Spleen (tissue), 11 donors: Measurements from ENCODE around the gene ASPDH. TPM values are rescaled to one million over a fixed set of nuclear protein-coding genes. Genes with fewer than 3 reads are reported as not detected.

Experiments used
- DNase-seq: peaks from one replicate; pipeline ENCODE4 v3.0.0-alpha.2; 2020
- H3K27ac ChIP-seq, 8 donors: fragments of 200-600 bp; sonication (generic) in 7 of 8; 1 replicate in 4 of 8; 2 replicates in 4 of 8; pipeline versions ENCODE4 v1.5.0 to v1.8.0; 2016 to 2021; ENCODE audit warnings: inconsistent platforms in 4 of 8, mild to moderate bottlenecking in 4 of 8, moderate library complexity in 1 of 8
- H3K27me3 ChIP-seq, 7 donors: fragments of 200-600 bp; sonication (generic) in 6 of 7; replicated peaks in 1 of 7; 1 replicate in 4 of 7; 2 replicates in 3 of 7; pipeline versions ENCODE4 v1.5.0 to v1.8.0; 2016 to 2021; ENCODE audit warnings: inconsistent platforms in 3 of 7, mild to moderate bottlenecking in 1 of 7
- H3K36me3 ChIP-seq, 6 donors: fragments of 200-600 bp; sonication (generic) in 5 of 6; 1 replicate in 4 of 6; 2 replicates in 2 of 6; pipeline versions ENCODE4 v1.5.0 to v1.8.0; 2016 to 2021; ENCODE audit warnings: inconsistent platforms in 2 of 6
- H3K4me1 ChIP-seq, 6 donors: fragments of 200-600 bp; sonication (generic) in 5 of 6; 1 replicate in 3 of 6; 2 replicates in 3 of 6; pipeline versions ENCODE4 v1.5.0 to v1.8.0; 2016 to 2021; ENCODE audit warnings: inconsistent platforms in 3 of 6
- H3K4me3 ChIP-seq, 8 donors: fragments of 200-600 bp; sonication (generic) in 7 of 8; 1 replicate in 4 of 8; 2 replicates in 4 of 8; pipeline versions ENCODE4 v1.5.0 to v1.8.0; 2016 to 2021; ENCODE audit warnings: inconsistent platforms in 4 of 8, mild to moderate bottlenecking in 4 of 8, moderate library complexity in 2 of 8
- H3K9me3 ChIP-seq, 8 donors: fragments of 200-600 bp; sonication (generic) in 7 of 8; 1 replicate in 4 of 8; 2 replicates in 4 of 8; pipeline versions ENCODE4 v1.5.0 to v1.8.0; 2016 to 2021; ENCODE audit warnings: inconsistent platforms in 4 of 8
- CTCF ChIP-seq, 11 experiments: fragments of 200-600 bp in 7 of 11; fragments of 450-650 bp in 4 of 11; sonication (generic) in 4 of 11; IDR thresholded peaks in 8 of 11; conservative IDR thresholded peaks in 3 of 11; 1 replicate in 7 of 11; 2 replicates in 4 of 11; pipeline versions ENCODE4 v1.4.0 to v1.8.0; 2016 to 2021; ENCODE audit warnings: antibody characterized with exemption in 11 of 11, inconsistent platforms in 4 of 11, mild to moderate bottlenecking in 1 of 11
- POLR2A ChIP-seq, 3 donors: fragments of 450-650 bp; IDR thresholded peaks; one replicate each; pipeline ENCODE4 v1.5.1; 2017; ENCODE audit warnings: antibody characterized with exemption in 3 of 3, mild to moderate bottlenecking in 1 of 3
- POLR2AphosphoS5 ChIP-seq, 3 donors: sonication (generic); formaldehyde crosslinking; IDR thresholded peaks; one replicate each; pipeline ENCODE4 v1.5.1; 2017; ENCODE audit warnings: antibody characterized with exemption in 3 of 3
- WGBS, 5 donors: extraction: QIAGEN DNeasy Blood & Tissue Kit in 3 of 5; methylation state at CpG; one replicate each; pipeline versions ENCODE4 v1.1.5 to v1.1.7; 2013 to 2018; 5-methylcytosine and 5-hydroxymethylcytosine counted together
- intact Hi-C: fragments of 100-400 bp; cut with DNase I; formaldehyde crosslinking; loops from one replicate; pipeline ENCODE4 v1.15.0; 2023; ENCODE audit warnings: low total_unique reads
- polyA plus RNA-seq, 3 donors: library from polyadenylated mRNA; stranded (reverse); fragments of 200-250 nt; gene quantifications; one replicate each; pipeline ENCODE4 v1.2.1, GENCODE V29; 2013
- total RNA-seq, 7 donors: library from RNA; depleted of rRNA in 3 of 7; stranded (reverse); fragments of >200 nt in 3 of 7; fragmentation: NEBNext Ultra II Directional in 4 of 7; extraction: Animal tissue kit (Norgen Biotek cat#: 25700) in 4 of 7; gene quantifications; one replicate each; pipeline versions ENCODE4 v1.1.0 to v1.2.1, GENCODE V29; 2016 to 2021
- donor health status: healthy with polysubstance abuse.
- donor health status: DM: no; HTN: no; CAD: no; lungs with moderate emphysema.
- donor health status: DM: no; HTN: no; CAD: no.
- donor health status: Bipolar disorder and iron deficiency.
- donor health status: healthy.
- donor health status: DM: no; HTN: no; CAD: no.
- donor health status: DM: yes; HTN: yes; CAD: no.

The ASPDH gene
- total and polyA plus RNA-seq, 10 donors = not detected

- Histone ChIP-seq H3K36me3 (peaks cover 0 to 4% (median 0%) of the 10 kb centered on the region in 6 donors), H3K9me3 (no peaks in the 10 kb centered on the region), H3K27ac (no peak overlapping the region), H3K4me1 (peaks cover 0 to 11% (median 6%) of the 10 kb centered on the region in 6 donors), H3K27me3 (no peaks in the 10 kb centered on the region), H3K4me3 (no peak overlapping the region)
- DNase-seq = peak; percentile 45
- intact Hi-C loops = no loop called here
- TF ChIP-seq POLR2AphosphoS5 (IDR thresholded peaks at IDR 0.05) = peak in 1 of 3 donors; percentile 44
- no peak for TF ChIP-seq POLR2A (IDR thresholded peaks at IDR 0.05)
- TF ChIP-seq CTCF (IDR thresholded peaks at IDR 0.05 in 8 of 11, conservative IDR thresholded peaks at IDR 0.05 in 3 of 11) = no peak
- WGBS, 5 donors = 81 to 87% (median 82%) methylated on average over 25 to 30 of the region's 30 CpGs
Measured at GRCh38 chr19:50496189-50497021, 17.3 kb downstream of the ASPDH start.

- no peak for DNase-seq
- intact Hi-C loops = no loop called here
- TF ChIP-seq POLR2AphosphoS5 (IDR thresholded peaks at IDR 0.05) (no peak), CTCF (IDR thresholded peaks at IDR 0.05 in 8 of 11, conservative IDR thresholded peaks at IDR 0.05 in 3 of 11) (no peak), POLR2A (IDR thresholded peaks at IDR 0.05) (no peak)
- Histone ChIP-seq H3K27ac (no peak overlapping the region), H3K27me3 (peaks cover 0 to 8% (median 0%) of the 10 kb centered on the region in 7 donors), H3K9me3 (no peaks in the 10 kb centered on the region), H3K36me3 (peaks cover 0 to 9% (median 2%) of the 10 kb centered on the region in 6 donors), H3K4me3 (no peak overlapping the region), H3K4me1 (peaks cover 0 to 22% (median 11%) of the 10 kb centered on the region in 6 donors)
- 90 to 97% (median 91%) methylated on average over 5 of the region's 5 CpGs for WGBS, 5 donors
Measured at GRCh38 chr19:50495020-50495531, 18.6 kb downstream of the ASPDH start.

GRCh38 chr19:50494186-50495019 lies 19.3 kb downstream of the ASPDH start:
- no peak overlapping the region for H3K4me3 ChIP-seq
- WGBS, 5 donors = 61 to 74% (median 68%) methylated on average over 6 to 7 of the region's 7 CpGs
- DNase-seq = peak; percentile 14
- H3K27me3 ChIP-seq = peaks cover 0 to 8% (median 0%) of the 10 kb centered on the region in 7 donors
- H3K27ac ChIP-seq = no peak overlapping the region
- peaks cover 0 to 11% (median 2%) of the 10 kb centered on the region in 6 donors for H3K36me3 ChIP-seq
- H3K9me3 ChIP-seq = no peaks in the 10 kb centered on the region
- TF ChIP-seq POLR2A (IDR thresholded peaks at IDR 0.05) (no peak), POLR2AphosphoS5 (IDR thresholded peaks at IDR 0.05) (no peak), CTCF (IDR thresholded peaks at IDR 0.05 in 8 of 11, conservative IDR thresholded peaks at IDR 0.05 in 3 of 11) (no peak)
- peaks cover 0 to 25% (median 11%) of the 10 kb centered on the region in 6 donors for H3K4me1 ChIP-seq
- intact Hi-C loops = no loop called here
